Thyroid gland (tissue), 4 donors: Measurements from ENCODE around the gene ACTL10.

ENCODE experiments used
- POLR2A ChIP-seq, 2 donors: fragments of 450-650 bp; IDR thresholded peaks; one replicate each; pipeline ENCODE4 v1.6.1; 2017; ENCODE audit warnings: antibody characterized with exemption in 2 of 2, mild to moderate bottlenecking in 2 of 2, moderate library complexity in 1 of 2
- TF ChIP-seq, protein P1 (sequence below), 6 experiments: fragments of 200-600 bp in 3 of 6; fragments of 450-650 bp in 3 of 6; sonication (generic) in 3 of 6; IDR thresholded peaks; one replicate each; pipeline ENCODE4 v1.5.1; 2016 to 2019; ENCODE audit warnings: antibody characterized with exemption in 6 of 6, mild to moderate bottlenecking in 2 of 6, inconsistent platforms in 1 of 6, moderate library complexity in 1 of 6

DNA sequence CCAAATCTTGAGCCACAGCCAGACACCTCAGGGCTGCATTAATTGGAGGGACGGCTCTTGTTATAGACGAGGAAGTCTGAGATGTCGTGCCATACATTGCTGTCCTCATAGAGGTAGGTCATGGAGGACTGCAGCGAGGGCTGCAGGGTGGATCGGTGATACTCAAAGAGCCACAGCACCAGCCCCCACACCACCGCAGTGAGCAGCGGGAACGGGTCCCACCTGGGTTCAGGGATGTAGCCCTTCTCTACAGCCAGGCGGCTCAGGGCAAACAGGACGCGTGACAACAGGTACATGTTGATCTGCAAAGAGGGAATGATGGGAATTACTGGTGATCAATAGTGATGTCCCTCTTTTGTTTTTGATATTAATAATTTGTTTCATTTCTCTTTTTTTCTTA lies 40.9 kb downstream of the ACTL10 start:
- no peak for TF ChIP-seq POLR2A (IDR thresholded peaks at IDR 0.05)
- TF ChIP-seq, protein P1, sequence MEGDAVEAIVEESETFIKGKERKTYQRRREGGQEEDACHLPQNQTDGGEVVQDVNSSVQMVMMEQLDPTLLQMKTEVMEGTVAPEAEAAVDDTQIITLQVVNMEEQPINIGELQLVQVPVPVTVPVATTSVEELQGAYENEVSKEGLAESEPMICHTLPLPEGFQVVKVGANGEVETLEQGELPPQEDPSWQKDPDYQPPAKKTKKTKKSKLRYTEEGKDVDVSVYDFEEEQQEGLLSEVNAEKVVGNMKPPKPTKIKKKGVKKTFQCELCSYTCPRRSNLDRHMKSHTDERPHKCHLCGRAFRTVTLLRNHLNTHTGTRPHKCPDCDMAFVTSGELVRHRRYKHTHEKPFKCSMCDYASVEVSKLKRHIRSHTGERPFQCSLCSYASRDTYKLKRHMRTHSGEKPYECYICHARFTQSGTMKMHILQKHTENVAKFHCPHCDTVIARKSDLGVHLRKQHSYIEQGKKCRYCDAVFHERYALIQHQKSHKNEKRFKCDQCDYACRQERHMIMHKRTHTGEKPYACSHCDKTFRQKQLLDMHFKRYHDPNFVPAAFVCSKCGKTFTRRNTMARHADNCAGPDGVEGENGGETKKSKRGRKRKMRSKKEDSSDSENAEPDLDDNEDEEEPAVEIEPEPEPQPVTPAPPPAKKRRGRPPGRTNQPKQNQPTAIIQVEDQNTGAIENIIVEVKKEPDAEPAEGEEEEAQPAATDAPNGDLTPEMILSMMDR (IDR thresholded peaks at IDR 0.05) = no peak
